Left forelimb (tissue), 1 donor: ENCODE measurements around the gene TMEM245.
A peak's percentile ranks its signal among the peaks of the same experiment; 100 is the strongest.

Experiments
- DNase-seq: peaks from one replicate; pipeline ENCODE4 v3.0.0-alpha.2; 2018; ENCODE audit warnings: low spot score

TMEM245 gene

GRCh38 chr9:109022873-109023272 lies 96.9 kb downstream of the TMEM245 start:
- DNase-seq, result no peak

- DNase-seq, result no peak
Measured at GRCh38 chr9:109020581-109021511, 98.9 kb downstream of the TMEM245 start.

GRCh38 chr9:109020113-109020512 lies 99.6 kb downstream of the TMEM245 start:
- DNase-seq, result no peak

GRCh38 chr9:109019420-109019819 lies 100.3 kb downstream of the TMEM245 start:
- DNase-seq, result no peak

- no peak for DNase-seq
Measured at GRCh38 chr9:109017493-109017892, 102.3 kb downstream of the TMEM245 start.

- DNase-seq, result no peak
Measured at GRCh38 chr9:109017061-109017460, 102.7 kb downstream of the TMEM245 start.

- DNase-seq, result no peak
Measured at GRCh38 chr9:109016132-109016531, 103.6 kb downstream of the TMEM245 start.

- DNase-seq, result no peak
Measured at GRCh38 chr9:109014608-109015280, 105.0 kb downstream of the TMEM245 start.

GRCh38 chr9:109013679-109014607 lies 105.8 kb downstream of the TMEM245 start:
- DNase-seq, result no peak

GRCh38 chr9:109012876-109013678 lies 106.7 kb downstream of the TMEM245 start, which contains the start of gene CTNNAL1:
Gene CTNNAL1, minus strand, starts transcription at chr9:109013499. Its CDS starts 57 bp downstream, at chr9:109013442.
- peak; percentile 98 for DNase-seq

- DNase-seq, result peak; percentile 72
Measured at GRCh38 chr9:109012009-109012875, 107.5 kb downstream of the TMEM245 start.

GRCh38 chr9:109011231-109011671 lies 108.5 kb downstream of the TMEM245 start:
- DNase-seq, result no peak

GRCh38 chr9:109010746-109011145 lies 109.0 kb downstream of the TMEM245 start:
- DNase-seq, result no peak

GRCh38 chr9:109005678-109006077 lies 114.1 kb downstream of the TMEM245 start:
- no peak for DNase-seq

GRCh38 chr9:109003116-109003515 lies 116.6 kb downstream of the TMEM245 start:
- DNase-seq, result no peak

GRCh38 chr9:109002141-109002540 lies 117.6 kb downstream of the TMEM245 start:
- DNase-seq, result no peak

- DNase-seq, result no peak
Measured at GRCh38 chr9:109001275-109001676, 118.5 kb downstream of the TMEM245 start.

- no peak for DNase-seq
Measured at GRCh38 chr9:108997112-108997511, 122.6 kb downstream of the TMEM245 start.

GRCh38 chr9:108996643-108997042 lies 123.1 kb downstream of the TMEM245 start:
- no peak for DNase-seq

- no peak for DNase-seq
Measured at GRCh38 chr9:108994695-108995094, 125.1 kb downstream of the TMEM245 start.
